Measurements from ENCODE around the gene RIMS1. TPM values are rescaled to one million over a fixed set of nuclear protein-coding genes. Genes with fewer than 3 reads are reported as not detected.

RIMS1 gene
- total and polyA plus RNA-seq, 9 of the 15 experiments (the other 6 are each of a cell fraction or from before 2014, with no cell fraction given): not detected

- Histone ChIP-seq H3K9me3 (replicated peaks; ENCODE audit: control insufficient read depth, insufficient read depth, low read depth, low read length) (no peaks in the 10 kb centered on the region), H3K79me2 (ENCODE audit: control insufficient read depth, insufficient read depth, low read length) (no peaks in the 10 kb centered on the region), H3K9ac (ENCODE audit: insufficient read depth in 1 of 2, low read depth in 2 of 2, low read length in 2 of 2) (no peak overlapping the region), H2AFZ (ENCODE audit: low read depth, low read length) (no peak overlapping the region), H3K4me1 (replicated peaks in 1 of 2; ENCODE audit: control insufficient read depth in 2 of 2, insufficient read depth in 2 of 2, low read length in 2 of 2) (no peaks in the 10 kb centered on the region), H3K36me3 (ENCODE audit: control insufficient read depth, insufficient read depth, low read length) (no peaks in the 10 kb centered on the region), H3K4me2 (ENCODE audit: insufficient read depth, low read length) (no peak overlapping the region), H4K20me1 (replicated peaks; ENCODE audit: control insufficient read depth, insufficient read depth, low read length) (no peaks in the 10 kb centered on the region), H3K9me1 (ENCODE audit: control insufficient read depth, insufficient read depth, low read length) (no peaks in the 10 kb centered on the region), H3K27ac (ENCODE audit: extremely low read depth, low read depth, low read length) (no peak overlapping the region), H3K27me3 (ENCODE audit: control insufficient read depth in 2 of 2, insufficient read depth in 2 of 2, low read length in 2 of 2) (no peaks in the 10 kb centered on the region), H3K4me3 (no peak overlapping the region)
- no peak for FAIRE-seq
- no peak for DNase-seq (ENCODE audit: extremely low read depth in 1 of 4, low spot score in 3 of 4)
- POLR2A ChIA-PET: no interaction called here
- WGBS (ENCODE audit: insufficient coverage, low coverage, missing lambda C conversion rate): 3% methylated on average over 2 of the region's 2 CpGs
- intact Hi-C loops (cut with micrococcal nuclease): no loop called here
- no peak for ATAC-seq
- in situ Hi-C loops (cut with MboI): no loop called here
- no TSS peak for BruUV-seq (replicated peaks)
- CTCF ChIA-PET (ENCODE audit: low intra/inter-chr PET ratio): no interaction called here
- TF ChIP-seq ZNF785 (CRISPR knock-in tag; IDR thresholded peaks at IDR 0.05) (no peak), CTBP1 (IDR thresholded peaks at IDR 0.05; ENCODE audit: borderline replicate concordance) (no peak), ZNF740 (CRISPR knock-in tag; IDR thresholded peaks at IDR 0.05) (no peak), ZNF740 (tag; IDR thresholded peaks at IDR 0.05) (no peak), E4F1 (CRISPR knock-in tag; IDR thresholded peaks at IDR 0.05; ENCODE audit: borderline replicate concordance) (no peak), MTA3 (IDR thresholded peaks at IDR 0.05; ENCODE audit: borderline replicate concordance) (no peak), SNRNP70 (optimal IDR thresholded peaks at IDR 0.05; ENCODE audit: low read depth, low read length) (no peak), ZSCAN32 (CRISPR knock-in tag; IDR thresholded peaks at IDR 0.05) (no peak), KLF13 (tag; IDR thresholded peaks at IDR 0.05; ENCODE audit: borderline replicate concordance, low read depth) (no peak), ZNF318 (IDR thresholded peaks at IDR 0.05; ENCODE audit: borderline replicate concordance in 1 of 2, low read depth in 1 of 2) (no peak), SMAD2 (IDR thresholded peaks at IDR 0.05; ENCODE audit: low read depth, low read length) (no peak), RUNX1 (IDR thresholded peaks at IDR 0.05; ENCODE audit: low read depth) (no peak)
Measured at GRCh38 chr6:72175916-72176315, 289.6 kb downstream of the RIMS1 start.
